Skeletal muscle satellite cell (primary cell): ENCODE measurements around the gene CLIP2.

Experiments used
- H3K27me3 ChIP-seq: 2 replicates; pipeline ENCODE4 v1.7.0; 2013; ENCODE audit warnings: low read length; ENCODE audit not compliant: control insufficient read depth, insufficient read depth
- H3K36me3 ChIP-seq: 2 replicates; pipeline ENCODE4 v1.7.0; 2013; ENCODE audit warnings: mild to moderate bottlenecking, control low read depth, low read length; ENCODE audit not compliant: insufficient read depth
- H3K4me1 ChIP-seq: 2 replicates; pipeline ENCODE4 v1.7.0; 2013; ENCODE audit warnings: low read length; ENCODE audit not compliant: control insufficient read depth, insufficient read depth
- H3K4me2 ChIP-seq: 2 replicates; pipeline ENCODE4 v1.7.0; 2013; ENCODE audit warnings: mild to moderate bottlenecking, low read length
- H3K4me3 ChIP-seq: 2 replicates; pipeline ENCODE4 v1.7.0; 2013; ENCODE audit warnings: low read length
- H3K9ac ChIP-seq: 2 replicates; pipeline ENCODE4 v1.7.0; 2013; ENCODE audit warnings: mild to moderate bottlenecking, low read depth, low read length, moderate library complexity
- H3K9me3 ChIP-seq: replicated peaks from 2 replicates; pipeline ENCODE4 v1.7.0; 2013; ENCODE audit warnings: mild to moderate bottlenecking, control low read depth, low read length

CLIP2 gene

GRCh38 chr7:74256491-74257408 is 32.5 kb upstream of the CLIP2 start:
- no peaks in the 10 kb centered on the region for H3K36me3 ChIP-seq
- H3K4me1 ChIP-seq = peaks cover 19% of the 10 kb centered on the region
- no peak overlapping the region for H3K4me3 ChIP-seq
- H3K9ac ChIP-seq = peak overlapping the region; percentile 26
- no peaks in the 10 kb centered on the region for H3K9me3 ChIP-seq
- H3K27me3 ChIP-seq = no peaks in the 10 kb centered on the region
- peak overlapping the region; percentile 42 for H3K4me2 ChIP-seq

DNA sequence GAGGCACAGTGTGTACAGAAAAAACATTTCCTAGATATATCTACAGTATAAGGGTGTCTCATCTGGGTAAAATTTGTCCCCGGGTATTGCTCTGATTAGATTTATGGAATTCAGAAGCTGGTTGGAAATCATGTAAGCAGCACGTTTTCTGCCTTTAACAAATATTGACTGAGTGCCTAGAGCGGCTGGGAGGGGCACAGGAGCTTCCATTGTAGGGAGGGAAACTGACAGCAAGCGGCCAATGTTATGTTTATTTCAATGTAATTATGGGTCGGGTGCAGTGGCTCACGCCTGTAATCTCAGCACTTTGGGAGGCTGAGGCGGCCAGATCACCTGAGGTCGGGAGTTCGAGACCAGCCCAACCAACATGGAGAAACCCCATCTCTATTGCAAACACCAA is 30.6 kb upstream of the CLIP2 start:
- H3K9ac ChIP-seq = no peak overlapping the region
- H3K36me3 ChIP-seq = no peaks in the 10 kb centered on the region
- no peak overlapping the region for H3K4me2 ChIP-seq
- no peaks in the 10 kb centered on the region for H3K27me3 ChIP-seq
- no peak overlapping the region for H3K4me3 ChIP-seq
- H3K9me3 ChIP-seq = no peaks in the 10 kb centered on the region
- peaks cover 17% of the 10 kb centered on the region for H3K4me1 ChIP-seq

DNA sequence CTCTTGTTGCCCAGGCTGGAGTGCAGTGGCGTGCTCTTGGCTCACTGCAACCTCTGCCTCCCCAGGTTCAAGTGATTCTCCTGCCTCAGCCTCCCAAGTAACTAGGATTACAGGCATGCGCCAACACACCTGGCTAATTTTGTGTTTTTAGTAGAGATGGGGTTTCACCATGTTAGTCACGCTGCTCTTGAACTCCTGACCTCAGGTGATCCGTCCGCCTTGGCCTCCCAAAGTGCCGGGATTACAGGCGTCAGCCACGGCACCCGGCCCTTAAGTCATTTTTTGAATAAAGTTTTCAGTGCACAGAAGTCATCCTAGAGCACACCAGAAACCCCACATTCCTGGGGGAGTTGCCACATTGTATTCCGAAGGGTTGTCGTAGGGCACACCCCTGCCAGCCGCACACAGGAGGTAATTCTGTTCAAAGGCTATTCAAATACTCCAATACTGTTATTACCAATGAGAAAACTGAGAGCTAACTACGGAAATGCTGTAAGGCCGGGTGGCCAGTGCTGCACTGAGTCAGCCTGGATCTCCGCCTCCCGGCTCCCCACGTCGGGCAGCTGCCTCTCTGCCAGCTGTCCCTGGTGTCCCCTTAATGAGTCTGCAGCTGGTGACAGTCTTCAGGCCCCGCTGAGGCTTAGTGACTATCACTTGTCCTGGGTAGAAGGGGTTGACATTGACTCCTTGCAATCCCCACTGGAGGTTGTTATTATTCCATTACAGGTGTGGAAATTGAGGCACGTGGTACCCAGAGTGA is 26.4 kb upstream of the CLIP2 start:
- no peaks in the 10 kb centered on the region for H3K9me3 ChIP-seq
- H3K4me1 ChIP-seq = peaks cover 9% of the 10 kb centered on the region
- H3K9ac ChIP-seq = no peak overlapping the region
- no peaks in the 10 kb centered on the region for H3K36me3 ChIP-seq
- H3K4me2 ChIP-seq = peak overlapping the region; percentile 9
- no peak overlapping the region for H3K4me3 ChIP-seq
- no peaks in the 10 kb centered on the region for H3K27me3 ChIP-seq

DNA sequence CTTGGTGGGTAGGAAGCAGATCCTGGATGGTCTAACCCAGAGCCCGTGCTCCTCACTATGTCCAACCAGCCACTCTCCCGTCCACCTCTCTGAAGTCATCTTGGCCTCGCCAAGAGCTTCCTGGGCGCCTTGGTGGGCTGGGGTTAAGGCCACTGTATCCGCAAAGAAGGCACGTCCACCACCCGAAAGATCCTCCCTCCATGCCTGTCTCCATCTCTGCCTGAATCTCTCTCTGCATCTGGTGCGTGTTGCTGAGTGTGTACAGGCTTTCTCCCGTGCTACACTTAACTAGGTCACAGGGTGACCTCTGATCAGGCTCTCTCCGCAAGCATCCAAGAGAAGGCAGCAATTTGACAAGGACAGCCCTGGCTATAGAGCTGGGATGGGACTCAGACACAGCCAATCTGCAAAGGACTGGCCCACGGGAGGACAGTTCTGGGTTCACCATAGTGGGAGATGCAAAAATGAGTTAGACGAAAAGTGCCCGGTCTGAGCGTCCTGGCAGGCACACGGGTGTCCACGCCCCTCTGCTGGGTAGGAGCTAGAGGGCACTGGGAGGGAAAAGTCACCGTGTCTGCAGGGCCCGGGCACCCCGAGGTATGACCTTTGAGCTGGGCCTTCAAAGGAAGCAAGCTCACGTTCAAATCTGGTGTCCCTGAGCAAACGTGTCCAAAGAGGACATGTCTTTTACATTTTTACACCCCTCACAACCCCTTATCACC is 25.6 kb upstream of the CLIP2 start:
- no peak overlapping the region for H3K9ac ChIP-seq
- H3K36me3 ChIP-seq = no peaks in the 10 kb centered on the region
- H3K4me2 ChIP-seq = no peak overlapping the region
- H3K4me3 ChIP-seq = no peak overlapping the region
- H3K4me1 ChIP-seq = peaks cover 9% of the 10 kb centered on the region
- no peaks in the 10 kb centered on the region for H3K9me3 ChIP-seq
- no peaks in the 10 kb centered on the region for H3K27me3 ChIP-seq

GRCh38 chr7:74266191-74266963 is 22.8 kb upstream of the CLIP2 start:
- H3K4me3 ChIP-seq = no peak overlapping the region
- no peak overlapping the region for H3K9ac ChIP-seq
- H3K36me3 ChIP-seq = no peaks in the 10 kb centered on the region
- no peaks in the 10 kb centered on the region for H3K9me3 ChIP-seq
- H3K4me1 ChIP-seq = peaks cover 13% of the 10 kb centered on the region
- H3K27me3 ChIP-seq = no peaks in the 10 kb centered on the region
- no peak overlapping the region for H3K4me2 ChIP-seq

DNA sequence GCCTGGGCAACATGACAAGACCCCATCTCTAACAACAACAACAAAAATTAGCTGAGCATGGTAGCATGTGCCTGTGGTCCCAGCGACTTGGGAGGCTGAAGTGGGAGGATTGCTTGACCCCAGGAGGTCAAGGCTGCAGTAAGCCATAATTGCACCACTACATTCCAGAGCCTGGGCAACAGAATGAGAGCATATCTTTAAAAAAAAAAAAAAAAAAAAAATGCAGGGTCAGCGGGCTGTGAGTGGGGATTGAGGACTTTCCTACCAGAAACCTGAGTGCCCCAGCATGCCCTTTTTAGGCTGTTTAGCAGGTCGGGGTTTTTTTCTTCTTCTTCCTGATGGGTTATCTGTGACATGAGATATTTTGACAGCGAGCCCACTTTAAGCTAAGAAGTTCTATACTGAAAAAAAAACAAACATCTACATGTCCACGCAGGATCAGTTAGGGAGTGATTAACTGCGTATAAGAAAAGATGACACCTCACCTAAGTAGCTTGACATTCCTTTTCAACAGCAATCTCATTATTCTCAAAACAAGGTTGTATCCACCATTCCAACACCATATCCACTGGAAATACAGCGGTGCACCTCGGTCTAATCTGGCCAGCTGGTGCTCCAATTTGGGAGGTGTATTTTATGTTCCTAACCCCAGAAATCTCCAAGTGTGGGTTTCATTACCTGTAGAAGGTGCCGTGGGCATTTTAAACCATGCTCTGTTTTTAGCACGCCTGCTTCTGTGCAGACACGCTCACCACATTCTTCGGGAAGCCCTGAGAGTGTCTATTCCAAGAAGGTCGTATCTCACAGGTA is 21.2 kb upstream of the CLIP2 start:
- no peaks in the 10 kb centered on the region for H3K9me3 ChIP-seq
- H3K9ac ChIP-seq = no peak overlapping the region
- no peak overlapping the region for H3K4me2 ChIP-seq
- no peaks in the 10 kb centered on the region for H3K27me3 ChIP-seq
- H3K4me1 ChIP-seq = peaks cover 22% of the 10 kb centered on the region
- no peak overlapping the region for H3K4me3 ChIP-seq
- H3K36me3 ChIP-seq = no peaks in the 10 kb centered on the region

DNA sequence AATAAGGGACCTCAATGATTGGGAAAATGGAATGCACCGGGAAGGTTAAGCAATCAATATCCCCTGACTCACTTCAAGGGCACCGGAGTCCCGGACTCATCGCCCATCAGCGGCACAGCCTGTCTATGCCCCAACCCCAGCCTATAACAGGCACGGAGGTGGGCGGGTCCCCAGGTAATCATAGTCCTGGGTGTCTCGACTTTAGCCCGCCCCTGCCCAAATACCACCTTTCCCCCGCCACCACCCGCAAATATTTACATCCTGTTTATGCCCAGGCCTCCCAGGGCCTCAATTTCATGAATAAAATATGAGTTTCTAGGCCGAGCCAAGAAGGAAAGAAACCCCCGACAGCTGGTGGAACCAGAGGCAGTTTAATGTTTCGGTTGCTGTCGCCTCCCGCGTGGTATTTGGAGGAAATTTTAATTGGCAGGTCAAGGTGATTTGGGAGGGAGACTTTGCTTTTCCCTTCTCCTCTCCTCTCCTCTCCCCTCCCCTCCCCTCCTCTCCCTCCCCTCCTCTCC is 19.4 kb upstream of the CLIP2 start:
- no peaks in the 10 kb centered on the region for H3K27me3 ChIP-seq
- no peaks in the 10 kb centered on the region for H3K36me3 ChIP-seq
- H3K4me3 ChIP-seq = peak overlapping the region; percentile 60
- peaks cover 24% of the 10 kb centered on the region for H3K4me1 ChIP-seq
- peak overlapping the region; percentile 75 for H3K4me2 ChIP-seq
- peak overlapping the region; percentile 30 for H3K9ac ChIP-seq
- H3K9me3 ChIP-seq = no peaks in the 10 kb centered on the region

- Histone ChIP-seq H3K36me3 (no peaks in the 10 kb centered on the region), H3K9ac (peak overlapping the region; percentile 76), H3K4me1 (peaks cover 24% of the 10 kb centered on the region)
Measured at GRCh38 chr7:74271742-74272141, 17.5 kb upstream of the CLIP2 start.

GRCh38 chr7:74272305-74273038 is 16.7 kb upstream of the CLIP2 start:
- peak overlapping the region; percentile 76 for H3K9ac ChIP-seq
- peak overlapping the region; percentile 50 for H3K4me3 ChIP-seq
- peaks cover 24% of the 10 kb centered on the region for H3K4me1 ChIP-seq

More at GRCh38 chr7:74271742-74272141, 17.5 kb upstream of the CLIP2 start:
- no peak overlapping the region for H3K4me2 ChIP-seq
- no peaks in the 10 kb centered on the region for H3K9me3 ChIP-seq
- H3K27me3 ChIP-seq = no peaks in the 10 kb centered on the region
- H3K4me3 ChIP-seq = no peak overlapping the region

More at GRCh38 chr7:74272305-74273038, 16.7 kb upstream of the CLIP2 start:
- H3K9me3 ChIP-seq = no peaks in the 10 kb centered on the region
- no peaks in the 10 kb centered on the region for H3K36me3 ChIP-seq
- no peaks in the 10 kb centered on the region for H3K27me3 ChIP-seq
- H3K4me2 ChIP-seq = peak overlapping the region; percentile 71
